Endothelial cell of umbilical vein (primary cell): ENCODE data around the gene AGGF1. TPM values are rescaled to one million over a fixed set of nuclear protein-coding genes. Genes with fewer than 3 reads are reported as not detected.

Experiments
- BruUV-seq: library from RNA; stranded (reverse); fragments of 400-500 nt; replicated peaks from 2 replicates; lab custom pipeline; 2021; lab: Mats Ljungman, UMichigan
- CTCF ChIA-PET: fragments of 300-600, 350-600 bp; sonication (Branson Sonifier 250); formaldehyde crosslinking; loops from one replicate; lab custom pipeline; 2021; ENCODE audit warnings: antibody characterized with exemption, inconsistent platforms; lab: Charles Lee
- POLR2A ChIA-PET: fragments of 300-600, 350-600 bp; sonication (Branson Sonifier 250); formaldehyde crosslinking; loops from one replicate; lab custom pipeline; 2021; ENCODE audit warnings: antibody characterized with exemption, inconsistent platforms; lab: Charles Lee
- DNase-seq: peaks from one replicate; pipeline ENCODE4 v3.0.0-alpha.2; 2011; ENCODE audit warnings: low read depth, low spot score
- FAIRE-seq: peaks from 2 replicates; lab custom pipeline; 2011; peaks lifted over from hg19 to GRCh38; lab: Jason Lieb, UNC
- H2AFZ ChIP-seq: 2 replicates; pipeline ENCODE4 v1.6.0; 2012; ENCODE audit warnings: low read depth, low read length, control low read depth, inconsistent platforms
- H3K27ac ChIP-seq: 2 replicates; pipeline ENCODE4 v1.5.1; 2011; ENCODE audit warnings: low read depth, mild to moderate bottlenecking, control low read depth, low read length, moderate library complexity; ENCODE audit not compliant: insufficient read depth
- H3K27me3 ChIP-seq, 2 experiments: 2 replicates each; pipeline versions ENCODE4 v1.6.0 to v1.6.1; 2011; ENCODE audit warnings: low read length in 2 of 2, mixed read lengths in 1 of 2; ENCODE audit not compliant: control insufficient read depth in 2 of 2, insufficient read depth in 2 of 2
- H3K36me3 ChIP-seq, 2 experiments: 2 replicates in 1 of 2; 3 replicates in 1 of 2; pipeline ENCODE4 v1.5.1; 2011; ENCODE audit warnings: low read length in 2 of 2, mild to moderate bottlenecking in 1 of 2, moderate library complexity in 1 of 2; ENCODE audit not compliant: control insufficient read depth in 2 of 2, insufficient read depth in 2 of 2; ENCODE audit errors: extremely low read depth in 1 of 2
- H3K4me1 ChIP-seq: 3 replicates; pipeline ENCODE4 v1.5.1; 2011; ENCODE audit warnings: mild to moderate bottlenecking, low read length; ENCODE audit not compliant: control insufficient read depth, insufficient read depth; ENCODE audit errors: extremely low read depth
- H3K4me2 ChIP-seq: 2 replicates; pipeline ENCODE4 v1.6.1; 2011; ENCODE audit warnings: low read length, control low read depth, mixed read lengths; ENCODE audit not compliant: insufficient read depth
- H3K4me3 ChIP-seq, 3 experiments: fragments of 200-600 bp in 1 of 3; sonication (generic), shearing (Covaris generic) in 1 of 3; replicated peaks in 1 of 3; 2 replicates each; pipeline ENCODE4 v1.5.1; 2011 to 2016; ENCODE audit warnings: control low read depth in 3 of 3, low read length in 3 of 3, mild to moderate bottlenecking in 2 of 3, inconsistent platforms in 1 of 3, low read depth in 1 of 3, moderate library complexity in 1 of 3; ENCODE audit not compliant: insufficient read depth in 1 of 3
- H3K79me2 ChIP-seq: 2 replicates; pipeline ENCODE4 v1.6.0; 2012; ENCODE audit warnings: low read length, inconsistent platforms; ENCODE audit not compliant: control insufficient read depth, insufficient read depth
- H3K9ac ChIP-seq: replicated peaks from 2 replicates; pipeline ENCODE3; 2011; ENCODE audit warnings: low read length, control low read depth; ENCODE audit not compliant: insufficient read depth; ENCODE audit errors: extremely low read depth
- H3K9me1 ChIP-seq: replicated peaks from 3 replicates; pipeline ENCODE4 v1.6.0; 2011; ENCODE audit warnings: mild to moderate bottlenecking, low read length; ENCODE audit not compliant: control insufficient read depth, insufficient read depth; ENCODE audit errors: extremely low read depth
- H3K9me3 ChIP-seq: replicated peaks from 2 replicates; pipeline ENCODE4 v1.5.1; 2012; ENCODE audit warnings: low read length, inconsistent platforms; ENCODE audit not compliant: control insufficient read depth, insufficient read depth
- H4K20me1 ChIP-seq: replicated peaks from 2 replicates; pipeline ENCODE3; 2011; ENCODE audit warnings: mild to moderate bottlenecking, low read length; ENCODE audit not compliant: control insufficient read depth, insufficient read depth; ENCODE audit errors: extremely low read depth
- CTCF ChIP-seq, 2 donors: IDR thresholded peaks; 1 replicate in 1 of 2; 2 replicates in 1 of 2; pipeline ENCODE4 v1.5.1; 2011; ENCODE audit warnings: low read length in 2 of 2, mild to moderate bottlenecking in 2 of 2, moderate library complexity in 2 of 2, control low read depth in 1 of 2, inconsistent platforms in 1 of 2, low read depth in 1 of 2; ENCODE audit not compliant: insufficient read depth in 1 of 2; ENCODE audit errors: extremely low read depth in 1 of 2
- EZH2 ChIP-seq: IDR thresholded peaks from 2 replicates; pipeline ENCODE4 v1.6.1; 2012; ENCODE audit warnings: borderline replicate concordance, low read depth, mild to moderate bottlenecking, moderate library complexity, low read length, inconsistent platforms; ENCODE audit not compliant: severe bottlenecking
- FOS ChIP-seq: IDR thresholded peaks from 2 replicates; pipeline ENCODE4 v1.6.1; 2011; ENCODE audit warnings: mild to moderate bottlenecking, low read length, moderate library complexity, borderline replicate concordance; ENCODE audit not compliant: insufficient read depth
- GATA2 ChIP-seq: IDR thresholded peaks from 2 replicates; pipeline ENCODE4 v1.7.0; 2011; ENCODE audit warnings: low read depth, mild to moderate bottlenecking, moderate library complexity, mixed read lengths, low read length; ENCODE audit not compliant: insufficient read length, insufficient read depth
- JUN ChIP-seq: IDR thresholded peaks from 2 replicates; pipeline ENCODE4 v1.6.1; 2011; ENCODE audit warnings: borderline replicate concordance, low read depth; ENCODE audit not compliant: insufficient read length, insufficient read depth
- MAX ChIP-seq: IDR thresholded peaks from 2 replicates; pipeline ENCODE4 v1.6.1; 2011; ENCODE audit not compliant: insufficient read depth, insufficient read length
- MYC ChIP-seq: IDR thresholded peaks from one replicate; pipeline ENCODE4 v1.6.1; 2011; ENCODE audit warnings: mild to moderate bottlenecking, low read depth, low read length
- POLR2A ChIP-seq: IDR thresholded peaks from 2 replicates; pipeline ENCODE4 v1.6.1; 2012; ENCODE audit warnings: low read depth, mild to moderate bottlenecking, control low read depth, low read length
- POLR2AphosphoS5 ChIP-seq: IDR thresholded peaks from 2 replicates; pipeline ENCODE4 v1.6.1; 2012; ENCODE audit warnings: low read depth, mild to moderate bottlenecking, control low read depth, low read length, moderate library complexity; ENCODE audit not compliant: insufficient read depth
- dilution Hi-C: fragments of 300-500 bp; cut with MboI; formaldehyde crosslinking; loops from one replicate; pipeline ENCODE4 v1.15.0; 2019; ENCODE audit warnings: low sequenced_read_pairs; ENCODE audit not compliant: extremely low pct_ligation_motif_present
- intact Hi-C: fragments of 100-400 bp; cut with micrococcal nuclease; formaldehyde crosslinking; loops from one replicate; pipeline ENCODE4 v1.10.0; 2022
- polyA plus RNA-seq, 4 experiments: library from polyadenylated mRNA; depleted of rRNA in 3 of 4; stranded (reverse) in 3 of 4; unstranded in 1 of 4; fragments of >200 nt; gene quantifications; 2 replicates each; pipeline versions ENCODE4 v1.2.1 to v1.2.3, GENCODE V29; 2011 to 2012; ENCODE audit warnings: missing spikeins in 1 of 4
- total RNA-seq: library from RNA; stranded (reverse); gene quantifications from 2 replicates; pipeline ENCODE4 v1.2.3, GENCODE V29; 2021

Gene AGGF1
- total and polyA plus RNA-seq, 2 donors (not counting 3 experiments of a cell fraction or from before 2014, with no cell fraction given): 6.7 to 19.9 TPM

GRCh38 chr5:77046416-77047073 is 16.3 kb downstream of the AGGF1 start:
- Histone ChIP-seq H3K9me3 (no peaks in the 10 kb centered on the region), H2AFZ (no peak overlapping the region), H3K4me1 (no peaks in the 10 kb centered on the region), H3K9ac (no peak overlapping the region), H3K4me2 (no peak overlapping the region), H3K79me2 (no peaks in the 10 kb centered on the region), H3K36me3 (no peaks in the 10 kb centered on the region), H3K27me3 (no peaks in the 10 kb centered on the region), H3K4me3 (no peak overlapping the region), H3K27ac (no peak overlapping the region), H4K20me1 (no peaks in the 10 kb centered on the region), H3K9me1 (no peaks in the 10 kb centered on the region)
- FAIRE-seq: no peak
- intact Hi-C loops (no loop called here), dilution Hi-C loops (no loop called here)
- TF ChIP-seq FOS: no peak
- TF ChIP-seq MAX: no peak
- TF ChIP-seq CTCF (IDR thresholded peaks at IDR 0.05; ENCODE audit: extremely low read depth in 1 of 2, insufficient read depth in 1 of 2, low read depth in 1 of 2, low read length in 2 of 2): no peak
- TF ChIP-seq EZH2: no peak
- no peak for TF ChIP-seq MYC
- no peak for TF ChIP-seq GATA2
- no peak for TF ChIP-seq POLR2AphosphoS5
- TF ChIP-seq POLR2A: no peak
- TF ChIP-seq JUN: no peak
- no TSS peak for BruUV-seq
- ChIA-PET CTCF (interaction anchor here (1.1 kb wide), 1 partner anchor 9 kb away, joined by 4 read pairs; no protein-coding TSS in a partner anchor), POLR2A (no interaction called here)
- DNase-seq: no peak
